ENCODE measurements around the gene CPXM2. TPM values are rescaled to one million over a fixed set of nuclear protein-coding genes. Genes with fewer than 3 reads are reported as not detected.

CPXM2 gene
- total RNA-seq, 8 experiments from 2014 or later: 0.05 to 4.6 (median 0.38) TPM; not detected in 1

DNA sequence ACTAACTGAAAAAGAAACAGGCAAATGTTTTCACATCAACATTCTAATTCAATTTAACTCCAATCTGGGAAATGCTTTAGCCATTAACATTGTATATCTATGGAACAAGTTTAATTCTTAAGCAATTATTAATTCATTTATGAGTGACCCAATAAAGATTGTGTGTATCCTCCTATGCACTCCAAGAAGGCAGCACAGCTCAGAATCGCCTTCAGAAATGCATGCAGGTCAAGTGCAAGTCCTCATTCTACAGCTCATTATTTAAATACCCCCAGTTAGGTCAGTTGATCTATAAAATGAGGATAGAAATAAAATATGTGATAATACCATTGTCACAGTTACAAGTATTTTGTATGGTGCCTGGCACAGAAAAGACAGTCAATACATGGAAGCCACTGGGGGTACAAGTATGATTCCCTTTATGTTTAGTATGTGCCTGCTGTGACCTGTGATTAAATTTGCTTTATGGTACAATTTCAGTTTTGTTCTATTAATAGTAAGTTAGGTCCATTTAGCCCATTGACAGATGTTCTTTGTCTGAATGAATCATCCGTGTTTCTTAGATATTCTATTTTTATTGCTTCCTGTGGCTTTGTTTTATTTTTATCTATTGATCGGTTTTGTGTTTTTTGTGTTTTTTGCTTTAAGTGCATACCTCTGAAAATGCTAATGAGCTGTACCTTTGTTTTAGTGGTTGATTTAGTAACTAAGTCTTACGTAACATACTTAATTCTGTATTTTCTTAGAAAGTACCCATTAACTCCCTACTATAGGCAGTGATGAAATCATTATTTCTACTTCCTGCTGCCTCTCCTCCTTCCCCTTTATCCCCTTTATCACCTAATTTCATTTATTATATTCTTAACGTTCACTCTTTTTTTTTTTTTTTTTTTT lies 42.8 kb downstream of the CPXM2 start:
- Histone ChIP-seq H3K27ac (no peak overlapping the region), H3K4me3 (no peak overlapping the region), H3K4me1 (replicated peaks in 1 of 2) (no peaks in the 10 kb centered on the region)
- in situ Hi-C loops (cut with MboI; ENCODE audit: low pct_unique_long_range_greater_than_20kb in 2 of 9, low sequenced_read_pairs in 9 of 9, unreplicated experiment in 9 of 9): no loop called here
- 9 to 84% (median 73%) methylated on average over 1 to 5 of the region's 5 CpGs for WGBS, 10 experiments
- ATAC-seq (replicated peaks in 6 of 8): peak in 1 of 8 experiments; percentile 20

DNA sequence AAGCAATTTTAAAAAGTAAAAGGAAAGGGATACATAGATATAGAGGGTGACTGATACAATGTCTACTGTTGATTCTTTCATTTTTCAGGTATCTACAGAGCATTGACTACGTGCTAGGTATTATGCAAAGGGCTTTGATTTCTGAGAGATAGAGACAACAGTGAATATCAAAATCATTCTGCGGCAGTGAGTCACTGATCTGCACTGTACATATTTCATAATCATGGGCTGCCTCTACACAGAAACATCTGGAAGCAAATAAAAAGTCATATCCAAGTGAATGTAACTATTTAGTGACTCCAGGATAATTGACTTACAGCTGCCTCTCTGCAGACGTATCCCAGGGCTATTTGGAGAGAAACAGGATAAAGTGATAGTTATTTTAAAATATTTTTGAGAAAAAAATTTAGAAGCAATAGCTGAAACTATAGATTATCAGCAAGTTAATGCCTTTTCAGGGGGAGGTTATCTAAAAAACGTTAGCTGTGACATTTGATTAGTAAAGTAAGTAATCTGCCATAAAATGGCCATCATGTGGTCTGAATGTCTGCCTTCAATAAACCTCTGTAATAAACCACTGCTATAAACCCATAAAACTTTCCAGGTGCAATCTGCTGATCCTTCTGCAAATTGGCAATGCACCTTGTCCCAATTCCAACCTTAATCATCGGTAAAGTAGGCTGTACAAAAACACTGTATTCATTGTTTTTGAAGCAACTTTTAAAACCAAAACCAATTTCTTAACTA lies 43.7 kb downstream of the CPXM2 start:
- Histone ChIP-seq H3K4me3 (no peak overlapping the region), H3K27ac (no peak overlapping the region), H3K4me1 (replicated peaks in 1 of 2) (no peaks in the 10 kb centered on the region)
- whole genome bisulfite sequencing, 10 experiments: 4 to 82% (median 62%) methylated on average over 2 to 5 of the region's 5 CpGs; no CpG with 5 or more reads in 1 of the 10 experiments
- in situ Hi-C loops (cut with MboI; ENCODE audit: low pct_unique_long_range_greater_than_20kb in 2 of 9, low sequenced_read_pairs in 9 of 9, unreplicated experiment in 9 of 9): no loop called here
- peak in 3 of 8 experiments; percentile 12 to 55 (median 19) for ATAC-seq (replicated peaks in 6 of 8)

DNA sequence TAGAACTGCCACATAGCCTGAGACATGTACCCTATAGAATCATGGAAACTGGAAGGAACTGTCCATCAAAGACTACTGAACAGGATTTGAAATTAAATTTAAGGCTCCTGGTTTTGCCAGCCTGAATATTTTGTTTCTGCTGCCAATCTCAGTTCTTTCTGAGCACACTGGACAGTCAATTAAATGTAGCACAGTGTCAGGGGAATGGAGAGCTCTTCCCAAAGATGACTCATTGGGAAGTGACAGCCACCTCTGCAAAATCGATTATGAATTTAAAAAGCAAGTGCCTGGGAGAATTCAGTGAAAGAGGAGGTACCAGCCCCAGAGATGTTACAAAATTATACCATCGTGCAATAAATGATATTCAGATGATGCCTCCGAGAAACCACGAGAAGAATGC lies 47.8 kb downstream of the CPXM2 start:
- peak in 5 of 8 experiments; percentile 44 to 62 (median 46) for ATAC-seq (replicated peaks in 6 of 8)
- in situ Hi-C loops (cut with MboI; ENCODE audit: low pct_unique_long_range_greater_than_20kb in 2 of 9, low sequenced_read_pairs in 9 of 9, unreplicated experiment in 9 of 9): no loop called here
- Histone ChIP-seq H3K4me1 (replicated peaks in 1 of 2) (no peaks in the 10 kb centered on the region), H3K4me3 (no peak overlapping the region), H3K27ac (no peak overlapping the region)
- 50 to 94% (median 84%) methylated on average over 2 to 4 of the region's 4 CpGs for WGBS, 10 experiments

DNA sequence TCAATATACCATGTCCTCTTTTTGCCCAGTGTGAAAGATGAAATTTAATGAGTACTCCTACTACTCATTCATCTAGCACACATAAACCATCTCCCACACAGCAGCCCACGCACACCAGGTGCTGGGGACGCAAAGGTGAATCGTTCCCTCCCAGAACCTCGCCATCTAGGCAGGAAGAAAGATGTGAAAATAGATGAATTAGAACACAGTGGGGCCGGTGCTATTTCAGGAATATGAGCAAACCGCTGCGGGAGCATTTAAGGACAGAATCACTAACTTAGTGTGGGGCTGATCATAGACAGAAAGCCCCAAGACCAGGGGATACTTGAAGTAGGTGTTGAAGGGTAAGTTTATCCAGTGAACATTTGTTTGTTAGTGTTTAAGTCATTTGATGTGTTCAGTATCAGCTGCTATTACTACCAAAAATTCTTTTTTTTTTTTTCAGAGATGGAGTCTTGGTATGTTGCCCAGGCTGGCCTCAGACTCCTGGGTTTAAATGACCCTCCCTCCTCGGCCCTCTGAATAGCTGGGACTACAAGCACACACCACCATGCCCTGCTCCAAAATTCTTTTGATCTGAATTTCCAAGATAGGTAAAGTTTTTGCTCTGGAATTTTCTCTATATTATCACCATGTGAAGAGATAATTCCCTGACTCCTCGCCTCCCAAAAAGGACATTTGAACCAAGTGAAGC lies 48.8 kb downstream of the CPXM2 start:
- in situ Hi-C loops (cut with MboI; ENCODE audit: low pct_unique_long_range_greater_than_20kb in 2 of 9, low sequenced_read_pairs in 9 of 9, unreplicated experiment in 9 of 9): no loop called here
- peak in 1 of 8 experiments; percentile 27 for ATAC-seq (replicated peaks in 6 of 8)
- Histone ChIP-seq H3K27ac (no peak overlapping the region), H3K4me1 (replicated peaks in 1 of 2) (no peaks in the 10 kb centered on the region), H3K4me3 (no peak overlapping the region)
- WGBS, 10 experiments: 44 to 100% (median 80%) methylated on average over 1 to 9 of the region's 9 CpGs

DNA sequence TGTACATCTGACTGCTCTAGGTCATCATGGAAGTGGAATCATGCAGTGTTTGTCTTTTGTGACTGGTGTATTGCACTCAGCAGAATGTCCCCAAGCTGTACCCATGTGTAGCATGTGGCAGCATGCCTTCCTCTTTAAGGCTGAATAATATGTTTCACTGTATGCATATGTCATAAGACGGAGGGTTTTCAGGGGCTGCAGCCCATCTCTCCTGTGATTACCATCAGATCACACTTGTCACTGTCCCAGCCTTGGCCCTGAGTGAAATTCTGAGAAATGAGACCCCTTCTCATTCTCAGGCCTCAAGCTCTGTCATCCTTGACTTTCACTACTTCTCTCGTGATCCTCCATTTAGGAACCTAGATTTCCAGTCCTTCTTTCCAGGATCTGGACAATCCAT lies 50.0 kb downstream of the CPXM2 start:
- H3K4me3 ChIP-seq: no peak overlapping the region
- no peak for ATAC-seq (replicated peaks in 6 of 8)
- no peaks in the 10 kb centered on the region for H3K4me1 ChIP-seq (replicated peaks in 1 of 2)
- in situ Hi-C loops (cut with MboI; ENCODE audit: low pct_unique_long_range_greater_than_20kb in 2 of 9, low sequenced_read_pairs in 9 of 9, unreplicated experiment in 9 of 9): no loop called here
- no peak overlapping the region for H3K27ac ChIP-seq
- 40 to 100% (median 75%) methylated on average over 1 to 2 of the region's 2 CpGs; no CpG with 5 or more reads in 2 of the 10 experiments for WGBS, 10 experiments

DNA sequence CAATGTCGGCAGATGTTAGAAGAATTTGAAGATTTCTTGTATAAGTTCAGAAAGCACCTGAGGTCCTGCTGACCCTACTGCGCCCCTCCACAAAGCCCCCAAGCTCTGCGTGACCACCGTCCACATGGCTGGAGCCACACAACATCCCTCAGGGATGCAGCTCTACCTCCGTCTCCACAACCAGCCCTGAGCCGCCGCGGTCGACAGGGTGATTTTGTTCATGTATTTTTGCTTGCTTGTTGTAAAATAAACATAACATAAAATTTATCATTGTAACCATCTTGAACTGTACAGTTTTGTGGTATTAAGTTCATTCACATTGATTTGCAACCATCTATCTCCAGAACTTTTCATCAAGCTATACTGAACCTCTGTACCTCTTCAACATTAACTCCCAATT lies 50.5 kb downstream of the CPXM2 start:
- in situ Hi-C loops (cut with MboI; ENCODE audit: low pct_unique_long_range_greater_than_20kb in 2 of 9, low sequenced_read_pairs in 9 of 9, unreplicated experiment in 9 of 9): no loop called here
- Histone ChIP-seq H3K4me3 (no peak overlapping the region), H3K27ac (no peak overlapping the region), H3K4me1 (replicated peaks in 1 of 2) (no peaks in the 10 kb centered on the region)
- 40 to 100% (median 81%) methylated on average over 1 to 9 of the region's 9 CpGs; no CpG with 5 or more reads in 1 of the 10 experiments for WGBS, 10 experiments
- no peak for ATAC-seq (replicated peaks in 6 of 8)

DNA sequence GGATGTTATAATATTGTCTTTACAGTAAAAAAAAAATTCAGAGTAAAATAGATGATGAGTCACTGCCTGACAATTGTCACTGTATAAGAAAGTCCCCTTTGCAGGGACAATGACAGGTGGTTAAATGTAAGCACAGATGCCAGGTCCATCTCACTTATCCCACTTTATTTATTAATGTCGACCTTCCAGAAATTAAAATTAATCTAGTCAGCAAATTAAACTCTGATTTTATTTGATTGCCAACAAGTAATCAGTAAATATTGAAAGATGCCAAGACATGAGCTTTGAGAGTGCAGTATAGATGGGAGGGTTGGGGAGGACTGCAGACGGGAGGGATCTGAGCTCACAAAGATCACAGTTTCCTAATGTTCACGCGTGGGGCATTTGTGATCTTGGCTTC lies 50.9 kb downstream of the CPXM2 start:
- ATAC-seq (replicated peaks in 6 of 8): no peak
- WGBS, 10 experiments: 38 to 93% (median 81%) methylated on average over 1 to 4 of the region's 4 CpGs; no CpG with 5 or more reads in 3 of the 10 experiments
- no peak overlapping the region for H3K4me3 ChIP-seq
- in situ Hi-C loops (cut with MboI; ENCODE audit: low pct_unique_long_range_greater_than_20kb in 2 of 9, low sequenced_read_pairs in 9 of 9, unreplicated experiment in 9 of 9): no loop called here
- no peaks in the 10 kb centered on the region for H3K4me1 ChIP-seq (replicated peaks in 1 of 2)
- no peak overlapping the region for H3K27ac ChIP-seq

DNA sequence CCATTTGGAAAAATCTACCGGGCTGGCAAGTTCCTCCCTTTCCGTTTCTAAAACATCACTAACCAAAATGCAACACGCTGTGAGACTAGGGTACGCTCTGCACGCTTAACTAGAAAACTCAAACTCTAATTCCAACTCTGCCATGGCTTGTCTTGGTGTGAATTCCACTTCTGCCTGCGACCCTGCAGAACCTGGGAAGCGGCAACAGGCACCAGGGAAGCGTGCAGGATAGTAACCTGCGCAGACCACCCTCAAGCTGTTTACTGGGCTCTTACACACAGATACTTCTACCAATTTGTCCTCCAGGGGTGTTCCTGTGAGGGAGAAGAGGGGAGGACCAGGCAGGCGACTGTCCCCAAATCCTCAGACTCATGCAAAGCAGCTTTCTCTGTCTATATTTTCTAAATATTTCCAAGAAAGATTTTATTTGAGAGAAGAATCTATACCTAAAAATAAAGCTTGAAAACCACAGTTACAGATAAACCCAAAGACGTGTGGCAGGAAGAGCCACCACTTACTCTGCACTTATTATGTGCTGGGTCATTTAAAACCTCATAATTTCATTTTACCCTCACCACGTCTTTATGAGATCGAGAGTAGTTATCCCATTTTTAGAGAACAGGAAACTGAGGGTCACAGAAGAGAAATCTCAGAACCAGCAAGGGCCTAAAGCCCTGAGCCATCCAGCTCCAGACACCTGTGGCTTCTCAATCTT lies 52.9 kb downstream of the CPXM2 start:
- Histone ChIP-seq H3K4me3 (no peak overlapping the region), H3K27ac (no peak overlapping the region), H3K4me1 (replicated peaks in 1 of 2) (no peaks in the 10 kb centered on the region)
- in situ Hi-C loops (cut with MboI; ENCODE audit: low pct_unique_long_range_greater_than_20kb in 2 of 9, low sequenced_read_pairs in 9 of 9, unreplicated experiment in 9 of 9): no loop called here
- ATAC-seq (replicated peaks in 6 of 8): no peak
- WGBS, 10 experiments: 58 to 98% (median 83%) methylated on average over 2 to 9 of the region's 13 CpGs

DNA sequence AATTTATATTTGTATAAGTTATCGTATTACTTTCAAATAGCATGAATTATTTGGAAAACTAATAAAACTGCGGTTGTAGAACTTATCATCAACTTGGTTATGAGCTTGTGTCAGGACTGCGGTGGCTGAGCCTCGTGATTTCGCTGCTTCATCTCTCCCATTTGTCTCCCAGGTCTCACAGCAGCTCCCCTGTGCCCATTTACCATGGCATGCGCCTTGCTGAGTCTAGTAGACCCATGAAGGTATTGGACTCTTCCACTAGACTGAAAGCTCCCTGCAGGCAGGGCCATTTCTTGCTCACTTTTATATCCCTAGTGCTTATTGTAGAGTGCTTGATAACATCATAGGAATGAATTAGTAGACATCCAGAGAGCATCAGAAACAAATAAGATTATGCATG lies 53.9 kb downstream of the CPXM2 start:
- Histone ChIP-seq H3K4me1 (replicated peaks in 1 of 2) (no peaks in the 10 kb centered on the region), H3K4me3 (no peak overlapping the region), H3K27ac (no peak overlapping the region)
- no peak for ATAC-seq (replicated peaks in 6 of 8)
- WGBS, 10 experiments: 54 to 100% (median 89%) methylated on average over 1 to 6 of the region's 6 CpGs; no CpG with 5 or more reads in 1 of the 10 experiments
- in situ Hi-C loops (cut with MboI; ENCODE audit: low pct_unique_long_range_greater_than_20kb in 2 of 9, low sequenced_read_pairs in 9 of 9, unreplicated experiment in 9 of 9): no loop called here

DNA sequence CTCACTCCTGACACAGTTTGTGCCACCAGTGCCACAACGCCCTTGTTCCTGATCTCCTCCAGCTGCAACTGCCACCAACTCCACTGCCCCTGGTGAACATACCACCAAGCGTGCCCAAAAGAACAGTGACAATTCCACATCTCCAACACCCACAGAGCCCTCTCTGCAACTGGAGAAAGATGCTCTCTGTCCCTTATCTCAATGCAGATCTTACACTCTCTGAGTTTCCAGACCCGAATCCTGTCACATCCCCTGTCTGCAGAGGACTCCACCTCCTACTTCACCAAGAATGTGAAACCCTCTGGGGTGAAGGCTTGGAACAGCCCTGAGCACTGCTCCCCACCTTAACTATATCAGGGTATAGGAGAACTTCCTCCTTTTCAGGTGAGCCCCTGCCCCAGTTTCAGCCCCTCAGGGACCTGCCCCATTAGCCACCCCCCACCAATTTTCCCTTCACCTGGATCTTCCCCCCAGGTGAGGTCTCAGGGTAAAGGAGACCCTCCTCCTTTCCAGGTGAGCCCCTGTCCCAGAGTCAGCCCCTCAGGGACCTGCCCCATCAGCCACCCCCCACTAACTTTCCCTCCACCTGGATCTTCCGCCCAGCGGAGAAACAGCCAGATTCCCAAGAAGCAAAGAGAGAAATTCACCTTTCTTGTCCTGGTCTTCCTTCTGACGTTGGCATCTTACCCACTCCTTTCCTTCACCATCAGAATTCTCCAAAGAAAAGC lies 55.0 kb downstream of the CPXM2 start:
- no peak overlapping the region for H3K27ac ChIP-seq
- no peak for ATAC-seq (replicated peaks in 6 of 8)
- 40 to 100% (median 82%) methylated on average over 1 to 5 of the region's 6 CpGs; no CpG with 5 or more reads in 4 of the 10 experiments for WGBS, 10 experiments
- H3K4me3 ChIP-seq: no peak overlapping the region
- in situ Hi-C loops (cut with MboI; ENCODE audit: low pct_unique_long_range_greater_than_20kb in 2 of 9, low sequenced_read_pairs in 9 of 9, unreplicated experiment in 9 of 9): no loop called here
- no peaks in the 10 kb centered on the region for H3K4me1 ChIP-seq (replicated peaks in 1 of 2)

DNA sequence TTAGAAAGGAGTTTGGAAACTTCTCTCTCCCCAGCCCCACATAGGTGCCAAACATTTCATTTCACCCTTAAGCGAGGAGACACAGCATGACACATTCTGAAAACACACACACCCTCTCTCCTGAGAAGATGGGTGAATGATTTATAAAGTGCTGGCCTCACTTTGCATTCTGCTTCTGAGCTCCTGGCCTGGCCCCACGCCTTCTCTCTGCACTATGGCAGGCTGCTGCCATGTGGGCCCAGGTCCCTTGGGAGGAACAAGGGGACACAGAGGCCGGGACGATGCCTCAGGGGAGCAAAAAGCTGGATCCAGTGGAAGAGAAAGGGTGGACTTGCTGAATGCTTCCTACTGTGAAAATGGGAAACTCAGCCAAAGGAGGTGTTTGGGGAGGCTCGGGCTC lies 56.0 kb downstream of the CPXM2 start:
- ATAC-seq (replicated peaks in 6 of 8): peak in 3 of 8 experiments; percentile 87 to 92 (median 90)
- Histone ChIP-seq H3K27ac (no peak overlapping the region), H3K4me3 (no peak overlapping the region), H3K4me1 (replicated peaks in 1 of 2) (no peaks in the 10 kb centered on the region)
- WGBS, 10 experiments: 15 to 83% (median 48%) methylated on average over 1 to 4 of the region's 5 CpGs; no CpG with 5 or more reads in 4 of the 10 experiments
- in situ Hi-C loops (cut with MboI; ENCODE audit: low pct_unique_long_range_greater_than_20kb in 2 of 9, low sequenced_read_pairs in 9 of 9, unreplicated experiment in 9 of 9): no loop called here

All from motor neuron (in vitro differentiated cells).